DMS79 (cell line): ENCODE data around the gene ING5.

Source experiments
- DNase-seq: peaks from one replicate; lab custom pipeline; 2025; lab: John Stamatoyannopoulos, UW

ING5 gene

GRCh38 chr2:241672243-241673188, 29.3 kb upstream of the ING5 start:
- DNase-seq, result no peak

DNA sequence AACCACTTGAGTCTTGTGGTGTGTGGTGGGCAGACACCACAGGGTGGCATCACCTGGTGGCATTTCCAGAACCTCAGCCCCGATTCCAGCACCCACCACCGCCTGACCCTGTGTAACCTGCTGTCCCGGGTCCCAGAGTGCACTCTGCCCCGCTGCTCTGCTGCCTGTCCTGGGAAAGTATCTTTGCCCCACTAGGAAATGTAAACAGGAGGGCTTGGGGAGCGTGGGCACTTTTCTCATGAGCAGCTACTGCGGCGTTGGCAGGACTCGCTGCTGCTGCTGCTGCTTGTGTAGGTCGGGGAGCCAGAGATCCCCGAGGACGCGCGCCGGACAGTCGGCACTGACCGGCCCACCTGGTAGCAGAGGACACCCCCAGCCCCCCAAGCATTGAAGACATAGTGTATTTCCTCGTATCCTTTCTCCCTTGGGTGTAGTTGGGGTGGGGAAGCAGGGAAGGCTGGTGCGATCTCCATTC, 28.6 kb upstream of the ING5 start:
- no peak for DNase-seq

DNA sequence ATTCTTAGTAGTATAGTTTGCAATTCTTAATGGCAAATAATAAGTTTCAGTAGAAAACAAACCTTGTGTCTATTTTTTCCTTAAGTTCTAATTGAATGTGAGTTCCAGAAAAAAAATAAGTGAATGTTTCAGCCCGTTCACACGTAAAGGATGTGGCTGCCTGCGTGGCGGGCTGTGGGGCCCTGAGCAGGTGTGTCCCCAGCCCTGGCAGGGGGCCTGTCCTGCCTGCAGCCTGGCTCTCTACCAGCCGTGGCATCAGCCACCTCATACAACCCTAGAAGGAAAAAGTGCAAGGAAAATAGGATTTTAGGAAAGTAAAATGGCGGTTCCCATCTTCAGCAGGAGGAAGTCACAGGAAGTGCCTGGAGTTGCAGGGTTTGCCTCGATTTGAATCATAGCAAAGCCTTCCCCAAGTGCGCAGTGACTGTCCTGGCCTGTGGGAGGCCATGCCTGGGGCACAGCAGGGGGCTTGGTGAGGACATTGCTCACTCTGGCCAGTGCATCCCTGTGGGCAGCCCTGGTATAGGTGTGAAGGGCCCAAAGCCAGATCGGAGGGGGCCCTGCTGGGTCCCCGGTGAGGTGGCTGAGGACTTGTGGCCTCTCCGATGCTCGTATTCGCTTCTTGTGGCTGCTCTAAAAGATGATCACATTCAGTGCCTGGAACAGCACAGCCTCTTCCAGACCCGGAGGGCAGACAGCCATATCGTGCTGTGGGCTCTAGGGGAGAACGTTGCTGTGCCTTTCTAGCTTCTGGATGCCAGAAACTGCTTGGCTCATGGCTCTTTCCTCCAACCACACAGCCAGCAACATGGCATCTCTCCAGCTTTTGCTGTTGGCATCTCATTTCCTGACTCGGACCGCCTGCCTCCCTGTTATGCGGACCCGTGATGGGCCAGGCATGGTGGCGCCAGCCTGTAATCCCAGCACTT, 27.8 kb upstream of the ING5 start:
- no peak for DNase-seq

DNA sequence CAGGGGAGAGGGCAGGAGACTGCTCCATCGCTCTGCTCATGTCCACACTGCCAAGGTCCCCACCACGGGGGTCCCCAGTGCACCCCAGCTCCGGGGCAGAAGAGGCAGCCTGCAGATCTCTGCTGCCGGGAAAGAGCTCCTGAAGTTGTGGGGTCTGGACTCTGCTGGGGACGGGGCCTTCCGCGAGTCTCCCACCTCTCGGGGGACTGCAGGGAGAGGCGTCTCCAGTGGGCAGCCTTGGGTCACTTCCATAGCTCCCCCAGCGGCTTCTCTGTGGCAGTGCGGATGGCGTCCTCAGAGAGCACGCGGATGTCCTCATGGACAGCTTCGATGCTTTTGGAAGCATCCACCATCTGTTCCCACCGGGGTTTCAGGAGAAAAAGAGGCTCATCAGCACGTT, 26.0 kb upstream of the ING5 start:
- DNase-seq, result no peak

GRCh38 chr2:241676665-241677064, 25.2 kb upstream of the ING5 start:
- DNase-seq, result no peak

DNA sequence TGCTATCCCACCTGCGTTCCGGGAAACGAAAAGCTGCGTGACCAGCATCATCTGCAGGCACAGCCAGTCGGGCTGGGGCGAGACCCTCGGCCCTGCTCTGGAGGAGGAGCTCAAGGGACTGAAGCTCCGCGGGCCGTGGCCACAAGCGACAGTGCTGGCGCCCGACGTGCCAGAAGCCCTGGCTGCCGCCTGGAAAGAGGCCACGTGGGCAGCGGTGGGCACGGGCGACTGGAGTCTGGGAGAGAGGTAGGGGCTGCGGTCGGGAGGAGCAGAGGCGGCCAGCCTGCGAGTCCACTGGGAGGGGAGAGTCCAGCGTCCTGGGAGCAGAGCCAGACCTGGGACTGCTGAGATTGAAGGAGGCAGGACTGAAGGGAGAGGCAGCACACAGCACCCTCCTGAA, 24.4 kb upstream of the ING5 start:
- DNase-seq, result no peak

GRCh38 chr2:241678307-241678706, 23.5 kb upstream of the ING5 start:
- no peak for DNase-seq

DNA sequence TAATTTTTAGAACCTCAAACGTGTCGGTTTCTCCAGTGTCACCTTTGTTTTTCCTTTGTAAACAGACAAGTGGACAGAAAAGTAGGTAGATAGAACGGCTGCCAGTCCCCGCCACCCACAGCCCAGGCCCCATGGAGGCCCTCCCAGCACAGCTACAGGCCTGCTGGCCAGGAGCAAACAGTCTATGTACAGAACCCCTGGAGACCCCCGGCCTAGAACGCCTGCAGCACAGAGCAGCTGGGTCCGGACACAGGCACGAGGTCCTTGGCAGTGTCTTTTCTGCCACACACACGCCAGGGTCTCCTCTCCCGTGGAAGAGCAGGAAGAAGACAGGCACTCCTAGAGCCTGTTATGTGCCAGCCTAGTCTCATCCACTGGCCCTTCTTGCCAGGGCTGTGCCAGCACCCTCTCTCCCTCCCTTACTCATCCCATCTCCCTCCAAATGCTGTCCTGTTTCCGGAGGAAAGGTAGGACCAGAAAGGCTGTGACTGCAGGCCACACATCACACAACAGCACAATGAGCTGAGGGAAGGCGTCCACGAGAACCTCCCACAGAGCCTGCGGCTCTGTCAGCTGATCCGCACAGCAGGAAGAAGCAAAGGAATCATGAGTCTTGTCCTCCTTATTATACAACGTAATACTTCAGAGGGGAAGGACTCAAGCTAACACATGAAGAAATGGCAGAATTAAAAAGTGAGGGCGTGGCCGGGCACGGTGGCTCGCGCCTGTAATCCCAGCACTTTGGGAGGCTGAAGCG, 22.9 kb upstream of the ING5 start:
- DNase-seq, result no peak

DNA sequence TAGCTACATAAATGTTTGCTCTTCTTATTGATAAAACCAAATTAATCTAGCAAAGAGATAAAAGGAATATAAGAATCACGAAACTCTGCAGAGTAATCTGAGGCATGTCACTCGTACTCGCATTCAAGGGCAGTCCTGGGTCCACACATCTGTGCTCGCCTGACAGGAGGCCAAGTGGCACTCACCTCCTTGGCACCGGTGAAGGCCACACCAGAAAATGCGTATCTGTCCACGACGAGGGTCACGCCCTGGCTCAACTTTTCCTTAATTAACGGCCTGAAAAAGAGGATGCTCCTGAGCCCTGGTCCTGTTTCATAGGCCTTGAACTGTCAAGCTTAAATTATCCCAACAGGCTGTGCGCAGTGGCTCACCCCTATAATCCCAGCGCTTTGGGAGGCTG, 21.8 kb upstream of the ING5 start:
- DNase-seq, result no peak

DNA sequence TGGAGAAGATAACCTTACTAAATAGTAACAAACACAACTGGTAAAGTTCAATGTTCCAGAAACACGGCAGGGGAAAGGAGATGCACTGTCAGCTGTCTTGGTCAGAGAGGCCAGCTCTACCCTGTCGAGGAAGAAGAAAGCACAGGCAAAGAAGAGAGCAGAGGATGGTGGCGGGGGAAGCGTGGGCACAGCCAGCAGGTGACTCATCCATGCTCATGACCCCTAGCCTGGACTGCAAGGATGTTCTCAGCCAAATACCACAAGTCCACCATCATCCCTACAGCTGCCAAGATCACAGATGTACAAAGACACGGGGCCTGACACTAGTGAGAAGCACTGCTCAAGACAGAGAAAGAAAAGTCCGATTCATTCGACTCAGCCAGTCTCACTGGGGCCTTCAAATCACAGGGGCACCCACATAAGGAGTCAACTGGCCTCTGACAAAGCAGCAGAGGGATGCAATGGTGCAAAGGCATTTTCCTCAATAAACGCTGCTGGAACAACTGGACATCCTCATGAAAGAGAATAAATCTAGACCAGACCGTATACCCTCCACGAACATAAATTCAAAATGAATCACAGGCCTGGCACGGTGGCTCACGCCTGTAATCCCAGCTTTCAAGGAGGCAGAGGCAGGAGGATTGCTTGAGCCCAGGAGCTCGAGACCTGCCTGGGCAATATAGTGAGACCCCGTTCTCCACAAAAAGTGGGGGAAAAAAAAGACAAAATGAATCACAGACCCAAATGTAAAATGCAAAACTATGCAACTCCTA, 20.8 kb upstream of the ING5 start:
- no peak for DNase-seq

- no peak for DNase-seq
Observed at GRCh38 chr2:241686324-241686649, 15.6 kb upstream of the ING5 start.

DNA sequence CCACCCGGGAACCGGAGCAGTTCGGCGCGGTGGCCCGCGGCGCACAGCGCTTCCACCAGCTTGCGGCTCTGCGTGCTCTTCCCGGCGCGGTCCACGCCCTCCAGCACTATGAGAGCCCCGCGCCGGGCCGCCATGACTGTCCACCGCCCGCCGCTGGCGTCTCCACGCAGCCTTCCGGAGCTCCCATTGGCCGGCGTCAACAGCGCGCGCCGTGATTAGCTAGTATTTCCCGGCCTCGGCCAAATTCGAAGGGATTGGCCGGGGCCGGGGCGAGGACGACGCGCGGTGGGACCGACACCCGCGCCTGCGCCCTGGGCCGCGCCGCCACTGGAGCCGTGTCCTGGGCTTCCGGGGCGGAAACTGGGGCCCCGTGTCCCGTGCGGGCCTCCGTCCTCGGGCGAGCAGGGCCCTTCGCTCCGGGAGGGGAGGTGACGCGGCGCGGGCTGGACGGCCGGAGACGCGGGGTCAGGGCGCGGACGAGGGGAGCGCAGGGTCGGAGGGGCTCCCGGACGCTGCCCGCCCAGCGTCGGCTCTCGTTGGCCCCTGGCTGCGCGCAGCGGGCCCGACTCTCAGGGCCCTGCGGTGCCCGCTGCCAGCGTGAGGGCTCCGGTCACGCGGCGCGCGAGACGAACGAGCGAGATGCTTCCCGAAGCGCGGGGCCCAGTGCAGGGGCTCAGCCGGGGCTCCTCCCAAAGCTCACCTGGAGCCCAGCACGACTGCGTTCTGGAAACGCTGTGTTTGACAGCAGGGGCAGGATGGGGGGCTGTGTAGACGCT, 15.0 kb upstream of the ING5 start, which contains the start of gene DTYMK:
Gene DTYMK (minus strand): TSS at position 166 of the 776 bp plus-strand sequence. CDS start 32 bp downstream, at position 134.
- peak; percentile 85 for DNase-seq

GRCh38 chr2:241689306-241689705, 12.5 kb upstream of the ING5 start:
- no peak for DNase-seq

DNA sequence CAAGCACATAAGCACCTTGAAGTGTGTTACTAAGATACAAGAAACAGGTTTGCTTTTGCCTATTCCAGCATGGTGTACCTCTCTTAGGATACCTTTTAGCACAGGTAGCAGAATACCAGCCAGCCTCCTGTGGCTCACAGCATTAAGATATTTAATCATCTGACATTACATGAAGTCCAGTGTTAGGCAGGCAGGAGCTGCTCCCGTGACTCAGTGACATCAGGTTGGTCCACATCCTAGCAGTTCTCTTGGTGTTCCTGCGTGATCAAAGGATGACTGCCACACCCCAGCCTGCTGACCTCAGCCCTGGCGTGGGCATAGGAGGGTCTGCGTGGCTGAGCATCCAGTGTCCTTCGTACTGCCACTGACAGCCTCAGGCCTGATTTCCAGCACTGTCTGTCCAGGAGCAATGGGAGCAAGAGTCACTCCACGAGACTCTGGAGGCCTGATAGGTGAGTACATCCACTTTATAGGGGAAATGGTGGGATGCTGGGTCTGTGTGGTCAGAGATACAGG, 11.6 kb upstream of the ING5 start:
- no peak for DNase-seq

DNA sequence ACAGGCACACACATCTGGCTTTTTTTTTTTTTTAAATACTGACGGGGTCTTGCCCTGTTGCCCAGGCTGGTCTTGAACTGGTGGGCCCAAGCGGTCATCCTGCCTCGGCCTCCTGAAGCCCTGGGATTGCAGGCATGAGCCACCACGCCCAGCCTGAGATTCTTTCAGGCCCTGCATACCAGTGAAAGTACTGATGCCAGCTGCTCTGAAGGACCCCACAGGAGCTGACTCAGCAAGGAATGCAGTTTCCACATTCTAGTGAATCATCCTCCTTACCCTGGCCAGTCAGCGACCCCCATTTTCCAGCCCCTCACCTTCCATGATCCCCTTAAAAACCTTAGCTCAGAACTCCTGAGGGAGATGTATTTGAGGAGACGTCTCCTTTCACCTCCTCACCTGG, 9.4 kb upstream of the ING5 start:
- DNase-seq, result no peak

- DNase-seq, result no peak
Observed at GRCh38 chr2:241695651-241696050, 6.2 kb upstream of the ING5 start.

DNA sequence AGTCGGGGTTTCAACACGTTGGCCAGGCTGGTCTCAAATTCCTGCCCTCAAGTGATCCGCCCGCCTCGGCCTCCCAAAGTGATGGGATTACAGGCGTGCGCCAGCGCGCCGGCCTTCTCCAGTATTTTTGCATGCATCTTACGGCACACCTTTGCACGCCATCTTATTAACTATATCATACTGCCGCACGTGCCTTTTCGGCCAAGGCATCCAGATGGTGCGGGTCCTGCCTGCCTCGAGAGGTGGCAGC, 765 bp upstream of the ING5 start:
- DNase-seq, result peak; percentile 84

- DNase-seq, result peak; percentile 54
Observed at GRCh38 chr2:241702155-241703031, 554 bp downstream of the ING5 start.

GRCh38 chr2:241703032-241703604, 1.3 kb downstream of the ING5 start:
- DNase-seq, result no peak
